ENCODE measurements around the gene KDM4F. TPM values are rescaled to one million over a fixed set of nuclear protein-coding genes. Genes with fewer than 3 reads are reported as not detected.
A peak's percentile ranks its signal among the peaks of the same experiment; 100 is the strongest.
"Not testable (repeated sequence)": the region's sequence is repeated elsewhere in the genome, so short reads cannot be mapped to it uniquely, and the experiment has no call there.

Gene KDM4F
- total RNA-seq, 4 donors from 2014 or later = not detected

DNA sequence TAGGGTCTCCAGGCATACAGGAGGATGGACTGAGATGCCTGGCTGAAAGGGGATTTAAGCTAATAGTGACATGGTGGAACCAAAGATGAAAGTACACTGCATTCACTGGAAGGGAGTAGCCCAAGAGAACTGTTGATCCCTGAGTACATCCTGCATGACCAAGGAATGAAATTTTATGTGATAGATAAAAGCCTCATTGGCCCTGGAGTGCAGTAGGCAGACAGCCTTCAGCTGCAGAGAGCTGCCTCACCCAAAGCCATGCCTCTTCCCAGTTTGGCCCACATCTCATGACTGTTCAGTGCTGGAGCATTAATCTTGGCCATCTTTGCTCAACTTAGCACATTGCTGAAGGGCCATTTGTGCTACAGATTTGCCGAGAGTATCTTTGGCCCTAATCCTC is 16.2 kb upstream of the KDM4F start:
- Histone ChIP-seq H3K36me3 (no peaks in the 10 kb centered on the region), H3K4me1 (no peaks in the 10 kb centered on the region), H3K9me3 (no peaks in the 10 kb centered on the region), H3K27ac (no peak overlapping the region), H3K4me3 (no peak overlapping the region), H3K27me3 (peaks cover 24% of the 10 kb centered on the region)
- intact Hi-C loops (cut with DNase I; ENCODE audit: low total_unique reads) (no loop called here), in situ Hi-C loops (cut with MboI; ENCODE audit: low pct_ligation_motif_present in 1 of 4, low pct_unique_long_range_greater_than_20kb in 1 of 4, low sequenced_read_pairs in 3 of 4) (no loop called here)
- WGBS, 2 donors (ENCODE audit: low coverage in 1 of 2) = 83 to 88% methylated on average over 1 of the region's 1 CpG
- TF ChIP-seq EP300 (IDR thresholded peaks at IDR 0.05; ENCODE audit: low read depth) (no peak), POLR2A (IDR thresholded peaks at IDR 0.05) (no peak), CTCF (IDR thresholded peaks at IDR 0.05) (no peak), POLR2AphosphoS5 (IDR thresholded peaks at IDR 0.05) (no peak)
- no peak for DNase-seq

- intact Hi-C loops (cut with DNase I; ENCODE audit: low total_unique reads) (no loop called here), in situ Hi-C loops (cut with MboI; ENCODE audit: low pct_ligation_motif_present in 1 of 4, low pct_unique_long_range_greater_than_20kb in 1 of 4, low sequenced_read_pairs in 3 of 4) (no loop called here)
- TF ChIP-seq POLR2AphosphoS5 (IDR thresholded peaks at IDR 0.05) (no peak), CTCF (IDR thresholded peaks at IDR 0.05) (no peak), EP300 (IDR thresholded peaks at IDR 0.05; ENCODE audit: low read depth) (no peak), POLR2A (IDR thresholded peaks at IDR 0.05) (no peak)
- Histone ChIP-seq H3K27ac (no peak overlapping the region), H3K9me3 (no peaks in the 10 kb centered on the region), H3K4me3 (no peak overlapping the region), H3K36me3 (no peaks in the 10 kb centered on the region), H3K4me1 (no peaks in the 10 kb centered on the region), H3K27me3 (peaks cover 26% of the 10 kb centered on the region)
- DNase-seq = no peak
- WGBS, 2 donors (ENCODE audit: low coverage in 1 of 2) = 23 to 67% methylated on average over 2 of the region's 2 CpGs
Observed at GRCh38 chr11:95035316-95035715, 13.9 kb upstream of the KDM4F start.

- DNase-seq; H3K9me3 ChIP-seq; in situ Hi-C loops (cut with MboI; ENCODE audit: low pct_ligation_motif_present in 1 of 4, low pct_unique_long_range_greater_than_20kb in 1 of 4, low sequenced_read_pairs in 3 of 4); H3K27ac ChIP-seq; H3K36me3 ChIP-seq; intact Hi-C loops (cut with DNase I; ENCODE audit: low total_unique reads); H3K4me1 ChIP-seq: not testable (repeated sequence)
- Histone ChIP-seq H3K27me3 (peaks cover 26% of the 10 kb centered on the region), H3K4me3 (peak overlapping the region in 2 of 4 donors; percentile 6 to 12)
- 68% methylated on average over 70 of the region's 71 CpGs; no CpG with 5 or more reads in 1 of the 2 donors for WGBS, 2 donors (ENCODE audit: low coverage in 1 of 2)
Observed at GRCh38 chr11:95037356-95038035, 11.7 kb upstream of the KDM4F start.

DNA sequence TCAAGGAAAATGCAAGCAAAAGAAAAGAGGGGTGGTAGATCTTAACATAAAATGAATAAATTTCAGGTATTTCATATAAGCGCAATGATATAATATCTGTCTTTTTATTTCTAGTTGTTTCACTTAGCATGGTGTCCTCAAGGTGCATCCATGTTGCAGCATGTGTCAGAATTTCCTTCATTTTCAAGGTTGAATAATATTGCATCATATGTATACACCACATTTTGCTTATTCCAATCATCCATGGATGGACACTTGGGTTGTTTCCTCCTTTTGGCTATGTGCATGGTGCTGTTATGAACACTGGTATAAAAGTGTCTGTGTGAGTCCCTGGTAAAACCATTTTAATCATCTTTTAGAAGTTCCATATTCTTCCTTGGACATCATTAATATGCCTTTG is 7.0 kb upstream of the KDM4F start:
- no peaks in the 10 kb centered on the region for H3K36me3 ChIP-seq
- H3K27ac ChIP-seq = no peak overlapping the region
- no peak for TF ChIP-seq POLR2AphosphoS5 (IDR thresholded peaks at IDR 0.05)
- no peak for TF ChIP-seq EP300 (IDR thresholded peaks at IDR 0.05; ENCODE audit: low read depth)
- TF ChIP-seq POLR2A (IDR thresholded peaks at IDR 0.05) = no peak
- TF ChIP-seq CTCF (IDR thresholded peaks at IDR 0.05) = no peak
- DNase-seq = no peak
- intact Hi-C loops (cut with DNase I; ENCODE audit: low total_unique reads) = no loop called here
- no peak overlapping the region for H3K4me3 ChIP-seq
- WGBS, 2 donors (ENCODE audit: low coverage in 1 of 2) = 98 to 100% methylated on average over 1 of the region's 1 CpG
- no peaks in the 10 kb centered on the region for H3K9me3 ChIP-seq
- H3K4me1 ChIP-seq = no peaks in the 10 kb centered on the region
- in situ Hi-C loops (cut with MboI; ENCODE audit: low pct_ligation_motif_present in 1 of 4, low pct_unique_long_range_greater_than_20kb in 1 of 4, low sequenced_read_pairs in 3 of 4) = no loop called here
- H3K27me3 ChIP-seq = peaks cover 24% of the 10 kb centered on the region

- WGBS, 2 donors (ENCODE audit: low coverage in 1 of 2) = 90% methylated on average over 3 of the region's 3 CpGs; no CpG with 5 or more reads in 1 of the 2 donors
- peaks cover 18% of the 10 kb centered on the region for H3K27me3 ChIP-seq
- no peak overlapping the region for H3K27ac ChIP-seq
- intact Hi-C loops (cut with DNase I; ENCODE audit: low total_unique reads) (no loop called here), in situ Hi-C loops (cut with MboI; ENCODE audit: low pct_ligation_motif_present in 1 of 4, low pct_unique_long_range_greater_than_20kb in 1 of 4, low sequenced_read_pairs in 3 of 4) (no loop called here)
- no peaks in the 10 kb centered on the region for H3K36me3 ChIP-seq
- no peaks in the 10 kb centered on the region for H3K4me1 ChIP-seq
- DNase-seq = no peak
- no peaks in the 10 kb centered on the region for H3K9me3 ChIP-seq
- TF ChIP-seq POLR2AphosphoS5 (IDR thresholded peaks at IDR 0.05) = no peak
- no peak for TF ChIP-seq POLR2A (IDR thresholded peaks at IDR 0.05)
- no peak for TF ChIP-seq EP300 (IDR thresholded peaks at IDR 0.05; ENCODE audit: low read depth)
- no peak for TF ChIP-seq CTCF (IDR thresholded peaks at IDR 0.05)
- no peak overlapping the region for H3K4me3 ChIP-seq
Observed at GRCh38 chr11:95042906-95043305, 6.3 kb upstream of the KDM4F start.
